Head of caudate nucleus (tissue), 42 donors: ENCODE measurements around the gene CDH5.

Experiments
- DNase-seq, 42 donors: peaks; one replicate each; pipeline versions ENCODE4 v3.0.0 to v3.0.0-alpha.2; 2020 to 2021; ENCODE audit warnings: mixed read lengths in 7 of 42
- intact Hi-C: fragments of 100-400 bp; cut with DNase I; formaldehyde crosslinking; loops from one replicate; pipeline ENCODE4 v1.15.0; 2022

The CDH5 gene

GRCh38 chr16:66426112-66427035, 59.9 kb downstream of the CDH5 start:
- intact Hi-C loops, result no loop called here
- DNase-seq, result peak in 1 of 42 donors; percentile 27

- peak in 1 of 42 donors; percentile 33 for DNase-seq
- intact Hi-C loops, result no loop called here
These were observed 60.8 kb downstream of the CDH5 start, which contains the start of gene BEAN1 for GRCh38 chr16:66427036-66427860. BEAN1 (plus strand) TSS chr16:66427295; CDS start chr16:66437677, 10,382 bp downstream.

- intact Hi-C loops, result no loop called here
- DNase-seq, result peak in 2 of 42 donors; percentile 3 to 33
These were observed 61.6 kb downstream of the CDH5 start for GRCh38 chr16:66427871-66428681.

- DNase-seq, result no peak
- intact Hi-C loops, result no loop called here
These were observed 62.3 kb downstream of the CDH5 start for GRCh38 chr16:66428682-66429251.

- intact Hi-C loops, result no loop called here
- DNase-seq, result peak in 1 of 42 donors; percentile 19
These were observed 62.9 kb downstream of the CDH5 start for GRCh38 chr16:66429290-66429962.

GRCh38 chr16:66430214-66430613, 63.7 kb downstream of the CDH5 start:
- no peak for DNase-seq
- intact Hi-C loops, result no loop called here

GRCh38 chr16:66431760-66432159, 65.3 kb downstream of the CDH5 start:
- DNase-seq, result peak in 1 of 42 donors; percentile 21
- intact Hi-C loops, result no loop called here

GRCh38 chr16:66432429-66432828, 65.9 kb downstream of the CDH5 start:
- intact Hi-C loops, result no loop called here
- DNase-seq, result peak in 1 of 42 donors; percentile 11

GRCh38 chr16:66434619-66435430, 68.3 kb downstream of the CDH5 start:
- intact Hi-C loops, result no loop called here

GRCh38 chr16:66435896-66436295, 69.4 kb downstream of the CDH5 start:
- intact Hi-C loops, result no loop called here
- DNase-seq, result no peak

More at GRCh38 chr16:66434619-66435430, 68.3 kb downstream of the CDH5 start:
- DNase-seq, result peak in 2 of 42 donors; percentile 1 to 8

- intact Hi-C loops, result no loop called here
- no peak for DNase-seq
These were observed 71.0 kb downstream of the CDH5 start for GRCh38 chr16:66437391-66437945.

- DNase-seq, result peak in 1 of 42 donors; percentile 9
- intact Hi-C loops, result no loop called here
These were observed 72.0 kb downstream of the CDH5 start for GRCh38 chr16:66438536-66438935.

- intact Hi-C loops, result no loop called here
- peak in 1 of 42 donors; percentile 8 for DNase-seq
These were observed 72.7 kb downstream of the CDH5 start for GRCh38 chr16:66439051-66439730.

- intact Hi-C loops, result no loop called here
- peak in 2 of 42 donors; percentile 4 to 9 for DNase-seq
These were observed 73.8 kb downstream of the CDH5 start for GRCh38 chr16:66440271-66440802.

GRCh38 chr16:66440970-66441369, 74.5 kb downstream of the CDH5 start:
- peak in 2 of 42 donors; percentile 1 to 30 for DNase-seq
- intact Hi-C loops, result no loop called here
